Osteocyte (in vitro differentiated cells): ENCODE measurements around the gene EPS8. TPM values are rescaled to one million over a fixed set of nuclear protein-coding genes. Genes with fewer than 3 reads are reported as not detected.

Experiments used
- DNase-seq: peaks from one replicate; pipeline ENCODE4 v3.0.0; 2021; ENCODE audit warnings: mixed read lengths; ENCODE audit not compliant: unreplicated experiment; ENCODE audit errors: extremely low spot score
- H3K27ac Mint-ChIP-seq: one replicate; pipeline ENCODE4 v1.8.0; 2021; ENCODE audit warnings: mild to moderate bottlenecking, mixed read lengths; ENCODE audit not compliant: unreplicated experiment
- H3K27me3 Mint-ChIP-seq: one replicate; pipeline ENCODE4 v1.8.0; 2021; ENCODE audit warnings: mixed read lengths; ENCODE audit not compliant: unreplicated experiment
- H3K36me3 Mint-ChIP-seq: one replicate; pipeline ENCODE4 v1.8.0; 2021; ENCODE audit warnings: mixed read lengths; ENCODE audit not compliant: unreplicated experiment
- H3K4me1 Mint-ChIP-seq: one replicate; pipeline ENCODE4 v1.8.0; 2021; ENCODE audit warnings: mixed read lengths; ENCODE audit not compliant: unreplicated experiment
- H3K4me3 Mint-ChIP-seq: one replicate; pipeline ENCODE4 v1.8.0; 2021; ENCODE audit warnings: mild to moderate bottlenecking, moderate library complexity, mixed read lengths; ENCODE audit not compliant: unreplicated experiment
- H3K9me3 Mint-ChIP-seq: one replicate; pipeline ENCODE4 v1.8.0; 2021; ENCODE audit warnings: mixed read lengths; ENCODE audit not compliant: unreplicated experiment
- total RNA-seq: library from RNA; stranded (reverse); gene quantifications from 2 replicates; pipeline ENCODE4 v1.2.1, GENCODE V29; 2021
- TF ChIP-seq, protein P1 (sequence below): fragments of 200-600 bp; sonication (generic); IDR thresholded peaks from 2 replicates; pipeline ENCODE4 v1.5.0; 2021; ENCODE audit warnings: antibody characterized with exemption, mild to moderate bottlenecking, moderate library complexity

Gene EPS8
- total RNA-seq, 1 donor from 2014 or later = 308 TPM

DNA sequence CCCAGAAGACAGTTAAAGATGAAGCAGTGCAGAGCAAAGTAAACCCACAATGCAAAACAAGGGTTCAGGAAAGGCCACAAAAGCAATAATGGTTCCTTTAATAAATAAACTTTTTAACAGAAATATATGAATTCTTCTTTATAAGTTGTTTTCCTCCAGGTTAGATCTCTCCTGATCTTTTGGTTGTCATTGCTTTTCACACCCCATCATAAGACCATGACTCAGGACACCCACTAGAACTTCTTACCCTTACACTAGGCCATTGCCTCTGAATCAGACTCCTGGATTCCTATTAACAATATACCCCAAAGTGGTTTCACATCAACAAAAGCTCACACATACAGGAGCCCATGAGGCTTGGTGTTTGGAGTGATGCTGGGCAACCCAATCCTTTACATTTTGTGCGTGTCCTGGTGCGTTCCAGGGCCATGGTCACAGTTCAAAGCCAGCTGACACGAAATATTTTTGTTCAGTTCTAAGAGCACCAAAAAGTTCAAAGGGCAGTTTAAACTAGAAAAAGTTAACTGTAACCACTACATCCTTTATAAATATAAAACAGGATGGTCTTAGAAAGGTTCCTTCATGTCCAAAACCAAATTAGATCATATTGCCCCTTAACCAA is 187.0 kb downstream of the EPS8 start:
- TF ChIP-seq, protein P1, sequence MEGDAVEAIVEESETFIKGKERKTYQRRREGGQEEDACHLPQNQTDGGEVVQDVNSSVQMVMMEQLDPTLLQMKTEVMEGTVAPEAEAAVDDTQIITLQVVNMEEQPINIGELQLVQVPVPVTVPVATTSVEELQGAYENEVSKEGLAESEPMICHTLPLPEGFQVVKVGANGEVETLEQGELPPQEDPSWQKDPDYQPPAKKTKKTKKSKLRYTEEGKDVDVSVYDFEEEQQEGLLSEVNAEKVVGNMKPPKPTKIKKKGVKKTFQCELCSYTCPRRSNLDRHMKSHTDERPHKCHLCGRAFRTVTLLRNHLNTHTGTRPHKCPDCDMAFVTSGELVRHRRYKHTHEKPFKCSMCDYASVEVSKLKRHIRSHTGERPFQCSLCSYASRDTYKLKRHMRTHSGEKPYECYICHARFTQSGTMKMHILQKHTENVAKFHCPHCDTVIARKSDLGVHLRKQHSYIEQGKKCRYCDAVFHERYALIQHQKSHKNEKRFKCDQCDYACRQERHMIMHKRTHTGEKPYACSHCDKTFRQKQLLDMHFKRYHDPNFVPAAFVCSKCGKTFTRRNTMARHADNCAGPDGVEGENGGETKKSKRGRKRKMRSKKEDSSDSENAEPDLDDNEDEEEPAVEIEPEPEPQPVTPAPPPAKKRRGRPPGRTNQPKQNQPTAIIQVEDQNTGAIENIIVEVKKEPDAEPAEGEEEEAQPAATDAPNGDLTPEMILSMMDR = no peak
- no peak for DNase-seq
- Mint-ChIP-seq H3K36me3 (no peaks in the 10 kb centered on the region), H3K27ac (no peak overlapping the region), H3K9me3 (no peaks in the 10 kb centered on the region), H3K27me3 (no peaks in the 10 kb centered on the region), H3K4me1 (peaks cover 19% of the 10 kb centered on the region), H3K4me3 (no peak overlapping the region)

DNA sequence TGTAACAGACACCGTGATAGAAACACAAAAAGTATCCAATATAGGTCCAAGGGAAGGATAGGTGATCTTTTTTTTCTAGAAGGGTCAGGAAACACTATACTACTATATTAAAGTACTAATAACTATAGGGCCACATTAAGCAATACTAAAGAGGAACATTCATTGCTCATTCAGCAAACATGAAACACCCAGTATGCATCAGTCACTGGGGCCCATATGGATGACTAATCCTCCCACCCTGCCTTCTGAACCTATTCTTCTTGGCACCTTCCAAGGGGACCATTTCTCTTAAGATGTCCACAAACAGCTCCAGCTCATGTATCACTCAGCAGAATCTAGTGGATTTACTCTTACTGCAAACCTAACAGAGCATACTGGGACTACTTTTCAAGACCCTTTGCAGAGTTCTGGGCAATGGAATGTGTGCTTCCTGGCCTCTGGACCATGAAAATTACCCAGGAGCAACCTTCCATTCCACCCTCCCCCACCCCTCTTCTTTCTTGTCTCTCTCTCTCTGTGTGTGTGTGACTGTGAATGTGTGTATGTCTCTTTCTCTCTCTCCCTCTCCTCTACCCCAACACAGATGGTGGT is 187.9 kb downstream of the EPS8 start:
- H3K4me1 Mint-ChIP-seq = peaks cover 20% of the 10 kb centered on the region
- no peaks in the 10 kb centered on the region for H3K27me3 Mint-ChIP-seq
- no peak for DNase-seq
- H3K9me3 Mint-ChIP-seq = no peaks in the 10 kb centered on the region
- no peaks in the 10 kb centered on the region for H3K36me3 Mint-ChIP-seq
- H3K4me3 Mint-ChIP-seq = no peak overlapping the region
- TF ChIP-seq, protein P1 = no peak
- H3K27ac Mint-ChIP-seq = no peak overlapping the region

GRCh38 chr12:15600223-15600935 is 188.8 kb downstream of the EPS8 start:
- Mint-ChIP-seq H3K27me3 (no peaks in the 10 kb centered on the region), H3K4me3 (no peak overlapping the region), H3K36me3 (no peaks in the 10 kb centered on the region), H3K9me3 (no peaks in the 10 kb centered on the region), H3K4me1 (peaks cover 21% of the 10 kb centered on the region), H3K27ac (no peak overlapping the region)
- no peak for DNase-seq
- TF ChIP-seq, protein P1 = no peak

DNA sequence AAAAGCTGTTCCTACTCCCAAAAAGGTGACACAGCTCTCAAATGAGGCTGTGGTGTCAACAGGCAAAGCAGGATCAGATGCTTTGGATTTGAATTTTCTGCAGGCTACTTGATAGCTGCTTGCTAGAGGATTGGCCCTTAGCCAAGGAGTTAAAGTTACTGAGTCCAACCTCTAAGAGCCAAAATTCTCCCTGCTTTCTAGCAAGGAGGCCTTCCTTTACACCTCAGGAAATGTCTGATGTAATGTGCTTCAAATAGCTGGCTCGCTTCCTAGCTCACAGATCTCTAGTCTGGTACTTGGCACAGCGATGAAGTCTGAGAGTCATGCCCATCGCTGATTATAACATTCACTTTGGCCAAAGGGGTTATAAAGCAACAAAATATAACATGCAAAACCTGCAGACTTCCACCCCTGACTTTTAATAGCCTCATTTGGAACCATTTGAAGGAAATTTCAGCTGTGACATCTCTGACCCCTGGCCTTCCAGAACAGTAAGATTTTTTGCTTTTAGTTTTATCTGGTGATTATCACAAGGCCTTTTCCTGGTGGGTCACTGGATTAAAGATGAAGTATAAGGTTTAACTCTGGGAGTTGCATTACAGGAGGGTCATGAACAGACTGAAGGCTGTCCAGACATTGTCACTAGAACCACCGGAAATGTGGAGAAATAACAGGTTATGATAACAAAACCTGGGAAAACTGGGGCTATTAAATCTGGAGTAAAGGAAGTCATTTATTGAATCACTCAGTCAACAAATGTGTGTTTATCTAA is 189.7 kb downstream of the EPS8 start:
- no peak for DNase-seq
- TF ChIP-seq, protein P1 = no peak
- no peak overlapping the region for H3K4me3 Mint-ChIP-seq
- no peaks in the 10 kb centered on the region for H3K36me3 Mint-ChIP-seq
- peaks cover 26% of the 10 kb centered on the region for H3K4me1 Mint-ChIP-seq
- H3K27me3 Mint-ChIP-seq = no peaks in the 10 kb centered on the region
- peak overlapping the region; percentile 58 for H3K27ac Mint-ChIP-seq
- H3K9me3 Mint-ChIP-seq = no peaks in the 10 kb centered on the region
